GM18520 (cell line): Measurements from ENCODE around the gene FGF14.

Source experiments
- ATAC-seq: cut with Tn5 transposase; IDR thresholded peaks from one replicate; pipeline ENCODE4 v1.9.1; 2021; ENCODE audit not compliant: unreplicated experiment

Gene FGF14

GRCh38 chr13:102260256-102260655 is 141.6 kb downstream of the FGF14 start:
- ATAC-seq: no peak

DNA sequence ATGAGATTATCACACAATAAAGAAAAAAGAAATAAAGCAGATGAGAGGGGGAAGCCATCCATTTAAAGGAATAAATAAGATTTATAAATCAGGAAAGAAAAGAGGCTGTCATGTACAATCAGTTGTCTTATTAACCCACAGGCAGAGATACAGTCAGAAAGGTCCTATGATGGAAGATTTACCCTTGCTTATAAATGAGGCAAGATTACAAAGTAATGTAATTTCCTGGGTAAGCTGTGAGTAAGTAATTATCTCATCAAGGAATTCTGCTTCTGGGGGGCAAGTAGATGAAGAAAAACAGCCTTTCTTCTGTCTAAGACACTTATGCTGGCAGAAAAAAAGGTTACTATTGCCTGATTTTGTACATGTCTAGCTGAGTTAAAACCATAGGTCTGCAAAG is 146.4 kb downstream of the FGF14 start:
- ATAC-seq: no peak

DNA sequence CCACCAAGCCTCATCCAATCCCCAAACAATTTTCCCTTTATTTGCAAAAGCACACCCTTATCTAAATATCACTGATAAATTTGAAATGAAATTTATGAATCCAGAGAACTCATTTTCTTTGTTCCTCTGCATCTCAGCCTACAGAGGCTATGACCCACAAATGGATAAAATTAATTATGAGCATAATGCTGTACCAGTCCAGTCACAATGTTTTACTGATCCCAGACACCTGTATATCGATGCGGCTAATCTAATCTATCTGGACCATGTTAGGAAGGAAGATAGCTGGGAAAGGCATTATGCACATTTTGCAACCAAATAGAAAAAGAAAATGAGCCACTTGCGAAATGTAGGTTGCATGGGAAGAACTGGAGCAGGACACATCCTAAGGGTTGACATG is 150.0 kb downstream of the FGF14 start:
- no peak for ATAC-seq

- ATAC-seq: no peak
These were observed 151.4 kb downstream of the FGF14 start for GRCh38 chr13:102250448-102250847.

DNA sequence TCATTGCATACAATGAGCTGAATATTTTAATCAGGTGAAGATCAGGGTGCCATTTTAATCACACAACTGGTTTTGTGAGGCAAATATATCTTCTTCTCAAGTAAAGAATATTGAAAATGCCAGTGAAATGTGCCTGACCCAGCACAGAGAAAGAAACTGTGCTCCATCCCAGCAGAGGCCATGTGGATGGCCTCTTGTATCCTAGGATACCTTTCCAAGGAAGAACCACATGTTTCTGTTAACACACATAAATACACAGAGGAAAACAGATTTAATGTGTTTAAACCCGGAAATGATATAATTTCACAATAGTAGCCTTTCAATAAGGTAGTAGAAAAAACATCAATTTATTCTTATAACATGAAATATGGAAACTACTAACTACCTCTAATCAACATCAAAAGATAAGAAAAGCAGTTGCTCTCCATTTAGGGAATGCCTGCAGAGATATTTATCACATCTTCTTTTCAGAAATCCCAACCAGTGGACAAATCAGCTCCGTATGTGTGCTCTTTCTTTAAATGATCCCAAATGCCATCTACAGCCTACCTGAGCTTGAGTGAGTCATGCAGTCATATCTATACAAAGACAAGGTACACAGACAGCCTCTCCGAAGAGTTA is 157.1 kb downstream of the FGF14 start:
- ATAC-seq: no peak

GRCh38 chr13:102240110-102240509 is 161.7 kb downstream of the FGF14 start:
- ATAC-seq: no peak

- ATAC-seq: no peak
These were observed 164.6 kb downstream of the FGF14 start for GRCh38 chr13:102237230-102237629.

DNA sequence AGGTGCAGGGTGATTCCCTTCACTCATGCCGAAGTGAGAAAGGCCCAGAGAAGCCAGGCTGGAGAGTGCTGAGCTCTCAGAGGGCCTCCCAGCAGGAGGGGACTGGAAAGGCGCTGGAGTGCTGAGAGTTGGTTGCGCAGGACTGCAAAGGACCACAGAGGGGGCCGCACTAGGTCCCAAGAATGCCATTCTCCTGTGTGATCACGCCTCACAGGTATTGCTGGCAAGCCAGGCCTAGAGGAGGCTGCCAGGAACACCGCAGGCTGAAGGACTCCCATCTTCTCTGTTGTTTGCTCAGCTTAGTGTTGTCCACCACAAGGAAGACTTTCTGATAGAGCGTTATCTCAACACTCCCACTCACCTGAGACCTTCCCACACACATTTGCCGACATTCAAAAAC is 165.0 kb downstream of the FGF14 start:
- no peak for ATAC-seq

GRCh38 chr13:102236341-102236740 is 165.5 kb downstream of the FGF14 start:
- no peak for ATAC-seq

DNA sequence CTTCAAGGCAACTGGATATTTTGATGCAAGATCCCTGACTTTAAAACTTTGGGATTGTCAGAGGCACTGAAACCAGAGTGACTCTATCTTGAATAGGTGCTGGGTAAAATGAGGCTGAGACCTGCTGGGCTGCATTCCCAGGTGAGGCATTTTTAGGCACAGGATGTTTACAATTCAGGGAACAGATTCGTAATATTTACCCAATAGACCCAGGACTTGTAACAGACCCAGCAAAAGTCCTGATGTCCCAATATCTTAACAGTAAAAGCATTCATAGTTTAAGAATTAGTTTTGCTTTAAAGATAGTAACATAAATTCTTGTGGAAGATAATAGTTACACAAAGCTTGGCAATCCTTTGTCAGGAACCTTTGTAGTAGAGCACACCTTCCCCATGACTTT is 166.2 kb downstream of the FGF14 start:
- ATAC-seq: no peak

DNA sequence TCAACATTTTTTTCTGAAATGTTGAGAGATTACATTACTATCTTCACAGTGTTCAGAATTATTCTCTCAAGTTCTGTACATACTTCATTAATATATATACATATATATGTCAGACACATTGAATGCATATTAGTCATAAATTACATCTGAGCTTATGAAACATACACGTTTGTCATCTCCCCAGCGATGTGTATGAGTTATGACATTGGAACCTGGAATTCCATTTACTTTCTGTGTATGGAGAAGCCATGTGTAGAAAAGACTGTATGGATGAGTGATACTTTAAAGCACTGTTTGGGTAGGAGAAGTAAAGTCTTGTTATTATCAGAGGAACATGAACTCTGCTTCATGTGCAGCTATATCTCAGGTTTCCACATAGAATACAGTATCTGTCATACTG is 167.2 kb downstream of the FGF14 start:
- ATAC-seq: no peak

GRCh38 chr13:102233566-102234208 is 168.2 kb downstream of the FGF14 start:
- ATAC-seq: no peak

GRCh38 chr13:102231479-102231878 is 170.4 kb downstream of the FGF14 start:
- no peak for ATAC-seq

GRCh38 chr13:102227741-102228140 is 174.1 kb downstream of the FGF14 start:
- ATAC-seq: no peak

- no peak for ATAC-seq
These were observed 175.3 kb downstream of the FGF14 start for GRCh38 chr13:102226591-102226990.

DNA sequence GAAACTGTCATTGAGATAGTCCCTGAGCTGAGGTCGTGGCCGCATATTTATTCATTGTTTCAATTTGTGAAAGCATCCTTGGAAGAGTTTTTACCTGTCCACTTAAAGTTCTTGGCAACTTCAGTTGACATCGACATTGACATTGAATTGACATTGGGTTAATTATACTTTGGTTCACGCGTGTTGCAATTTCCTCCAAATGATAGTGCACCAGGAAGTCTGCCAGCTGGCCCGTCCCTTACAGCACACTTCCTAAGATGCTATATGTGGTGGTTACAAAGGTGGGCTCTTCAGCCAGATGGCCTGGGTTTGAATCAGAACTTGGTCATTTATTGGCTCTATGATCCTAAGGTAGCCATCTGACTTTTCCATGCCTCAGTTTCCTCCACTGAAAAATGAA is 176.0 kb downstream of the FGF14 start:
- no peak for ATAC-seq

- ATAC-seq: no peak
These were observed 181.1 kb downstream of the FGF14 start for GRCh38 chr13:102220681-102221228.

DNA sequence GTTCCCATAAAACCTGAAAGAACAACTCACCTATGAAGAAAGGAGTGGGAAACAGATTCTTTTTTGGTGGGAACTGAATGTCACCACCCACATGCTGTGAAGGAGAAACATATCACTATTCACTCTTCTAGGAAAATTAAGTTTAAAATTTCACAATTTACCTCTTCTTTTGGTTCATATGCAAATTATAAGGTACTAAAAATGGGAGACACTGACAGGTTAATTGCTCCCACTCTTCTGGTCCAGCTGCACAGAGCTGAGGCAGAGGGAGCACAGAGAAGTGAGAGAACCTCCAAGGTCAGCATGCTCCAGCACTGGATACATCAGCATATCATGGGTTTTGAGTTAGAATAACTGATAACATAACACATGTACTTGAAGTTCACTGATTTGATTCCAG is 186.9 kb downstream of the FGF14 start:
- no peak for ATAC-seq

DNA sequence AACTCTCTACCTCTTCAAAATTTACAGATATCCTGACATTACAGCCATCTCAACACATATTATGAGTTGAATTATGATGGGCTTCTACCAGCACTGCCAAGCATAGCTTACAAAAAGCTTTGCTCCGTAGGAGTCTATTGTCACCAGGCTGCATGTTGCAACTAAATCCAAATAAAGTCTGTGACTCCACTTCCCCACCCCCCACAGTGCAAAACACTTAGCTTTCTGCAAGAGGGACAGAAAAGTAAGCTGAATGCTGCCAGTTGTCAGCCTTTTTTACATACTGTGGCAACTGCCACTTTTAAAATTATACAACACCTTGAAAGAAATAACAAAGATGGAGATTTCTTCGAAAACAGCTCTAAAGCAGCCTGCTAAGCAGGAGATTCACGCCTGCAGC is 189.1 kb downstream of the FGF14 start:
- no peak for ATAC-seq

- ATAC-seq: no peak
These were observed 193.5 kb downstream of the FGF14 start for GRCh38 chr13:102208347-102208746.

DNA sequence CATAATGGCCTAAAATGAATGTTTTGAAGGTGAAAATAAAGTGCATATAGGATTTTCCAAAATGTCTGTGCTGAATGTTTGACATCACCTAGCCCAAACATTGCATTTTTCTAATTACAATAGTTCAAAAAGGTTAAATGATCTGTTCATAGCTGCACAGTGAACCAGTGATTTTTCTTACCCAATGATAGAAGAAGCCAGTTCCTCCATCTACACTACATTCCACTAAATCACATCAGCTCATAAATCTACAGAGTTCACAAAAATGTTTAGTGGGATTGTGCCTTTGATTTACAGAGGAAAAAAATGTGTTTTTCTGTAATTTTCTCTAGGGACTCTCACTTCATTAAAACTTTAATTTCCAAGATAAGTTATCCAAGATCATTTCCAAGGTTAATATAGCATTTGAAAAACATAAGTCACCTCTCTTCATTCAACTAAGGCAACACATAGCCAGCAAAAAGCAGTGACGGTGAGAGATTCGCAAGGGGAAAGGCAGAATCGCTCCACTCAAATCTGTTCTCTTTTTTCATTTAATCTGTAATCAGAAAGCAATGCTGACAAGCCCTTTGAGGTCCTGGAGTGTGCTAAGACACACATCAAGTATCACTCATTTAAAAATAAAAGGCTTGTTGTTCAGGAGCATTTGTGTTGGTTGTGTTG is 194.0 kb downstream of the FGF14 start:
- ATAC-seq: no peak

- no peak for ATAC-seq
These were observed 198.1 kb downstream of the FGF14 start for GRCh38 chr13:102203718-102204117.
